HG03159 (cell line): ENCODE results near the gene FGD6.
"Not testable (repeated sequence)": the region's sequence is repeated elsewhere in the genome, so short reads cannot be mapped to it uniquely, and the experiment has no call there.

Experiments
- ATAC-seq: cut with Tn5 transposase; IDR thresholded peaks from one replicate; pipeline ENCODE4 v1.9.1; 2021; ENCODE audit warnings: mild to moderate bottlenecking, moderate library complexity; ENCODE audit not compliant: unreplicated experiment

The FGD6 gene

GRCh38 chr12:95206916-95207315 lies 10.4 kb downstream of the FGD6 start:
- ATAC-seq, result no peak

- no peak for ATAC-seq
Observed at GRCh38 chr12:95205685-95206084, 11.6 kb downstream of the FGD6 start.

- ATAC-seq, result no peak
Observed at GRCh38 chr12:95205016-95205624, 12.1 kb downstream of the FGD6 start.

GRCh38 chr12:95204141-95204866 lies 13.0 kb downstream of the FGD6 start:
- ATAC-seq, result no peak

GRCh38 chr12:95203487-95204030 lies 13.7 kb downstream of the FGD6 start:
- no peak for ATAC-seq

- ATAC-seq, result no peak
Observed at GRCh38 chr12:95202691-95203486, 14.4 kb downstream of the FGD6 start.

- no peak for ATAC-seq
Observed at GRCh38 chr12:95201056-95201670, 16.1 kb downstream of the FGD6 start.

GRCh38 chr12:95200128-95200894 lies 17.0 kb downstream of the FGD6 start:
- no peak for ATAC-seq

GRCh38 chr12:95198914-95199313 lies 18.4 kb downstream of the FGD6 start:
- peak; percentile 57 for ATAC-seq

GRCh38 chr12:95197636-95198035 lies 19.6 kb downstream of the FGD6 start:
- no peak for ATAC-seq

- ATAC-seq, result not testable (repeated sequence)
Observed at GRCh38 chr12:95196875-95197569, 20.2 kb downstream of the FGD6 start.

GRCh38 chr12:95195122-95195521 lies 22.1 kb downstream of the FGD6 start:
- no peak for ATAC-seq

- no peak for ATAC-seq
Observed at GRCh38 chr12:95193139-95193538, 24.1 kb downstream of the FGD6 start.

GRCh38 chr12:95192271-95192670 lies 25.0 kb downstream of the FGD6 start:
- ATAC-seq, result no peak

GRCh38 chr12:95191060-95191696 lies 26.1 kb downstream of the FGD6 start:
- no peak for ATAC-seq

- ATAC-seq, result no peak
Observed at GRCh38 chr12:95187865-95188415, 29.3 kb downstream of the FGD6 start.

GRCh38 chr12:95185854-95186253 lies 31.4 kb downstream of the FGD6 start:
- ATAC-seq, result no peak

- ATAC-seq, result no peak
Observed at GRCh38 chr12:95185072-95185471, 32.2 kb downstream of the FGD6 start.

- ATAC-seq, result no peak
Observed at GRCh38 chr12:95184121-95184520, 33.1 kb downstream of the FGD6 start.
